Kidney glomerular epithelial cell (primary cell): ENCODE measurements around the gene LCK.
"Not testable (repeated sequence)": the region's sequence is repeated elsewhere in the genome, so short reads cannot be mapped to it uniquely, and the experiment has no call there.

ENCODE experiments used
- DNase-seq: peaks from one replicate; lab custom pipeline; 2025; lab: John Stamatoyannopoulos, UW

The LCK gene

DNA sequence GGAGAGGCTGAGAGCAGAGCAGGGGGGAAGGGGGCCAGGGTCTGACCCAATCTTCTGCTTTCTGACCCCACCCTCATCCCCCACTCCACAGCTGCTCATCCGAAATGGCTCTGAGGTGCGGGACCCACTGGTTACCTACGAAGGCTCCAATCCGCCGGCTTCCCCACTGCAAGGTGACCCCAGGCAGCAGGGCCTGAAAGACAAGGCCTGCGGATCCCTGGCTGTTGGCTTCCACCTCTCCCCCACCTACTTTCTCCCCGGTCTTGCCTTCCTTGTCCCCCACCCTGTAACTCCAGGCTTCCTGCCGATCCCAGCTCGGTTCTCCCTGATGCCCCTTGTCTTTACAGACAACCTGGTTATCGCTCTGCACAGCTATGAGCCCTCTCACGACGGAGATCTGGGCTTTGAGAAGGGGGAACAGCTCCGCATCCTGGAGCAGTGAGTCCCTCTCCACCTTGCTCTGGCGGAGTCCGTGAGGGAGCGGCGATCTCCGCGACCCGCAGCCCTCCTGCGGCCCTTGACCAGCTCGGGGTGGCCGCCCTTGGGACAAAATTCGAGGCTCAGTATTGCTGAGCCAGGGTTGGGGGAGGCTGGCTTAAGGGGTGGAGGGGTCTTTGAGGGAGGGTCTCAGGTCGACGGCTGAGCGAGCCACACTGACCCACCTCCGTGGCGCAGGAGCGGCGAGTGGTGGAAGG lies 23.7 kb downstream of the LCK start:
- DNase-seq, result no peak

DNA sequence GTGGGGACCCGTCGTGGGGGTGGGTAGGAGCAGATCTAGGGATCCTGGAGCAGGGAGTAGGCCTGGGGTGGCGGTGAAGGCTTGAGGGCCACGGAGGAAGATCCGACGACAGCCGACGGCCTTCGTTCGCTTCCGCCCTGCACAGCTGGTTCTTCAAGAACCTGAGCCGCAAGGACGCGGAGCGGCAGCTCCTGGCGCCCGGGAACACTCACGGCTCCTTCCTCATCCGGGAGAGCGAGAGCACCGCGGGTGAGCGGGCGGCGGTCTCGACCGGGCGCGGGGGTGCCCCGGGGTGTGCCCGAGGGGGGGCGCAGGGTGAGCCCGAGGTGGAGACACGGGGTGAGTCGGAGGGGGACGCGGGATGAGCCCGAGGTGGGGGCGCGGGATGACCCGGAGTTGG lies 24.4 kb downstream of the LCK start:
- no peak for DNase-seq

DNA sequence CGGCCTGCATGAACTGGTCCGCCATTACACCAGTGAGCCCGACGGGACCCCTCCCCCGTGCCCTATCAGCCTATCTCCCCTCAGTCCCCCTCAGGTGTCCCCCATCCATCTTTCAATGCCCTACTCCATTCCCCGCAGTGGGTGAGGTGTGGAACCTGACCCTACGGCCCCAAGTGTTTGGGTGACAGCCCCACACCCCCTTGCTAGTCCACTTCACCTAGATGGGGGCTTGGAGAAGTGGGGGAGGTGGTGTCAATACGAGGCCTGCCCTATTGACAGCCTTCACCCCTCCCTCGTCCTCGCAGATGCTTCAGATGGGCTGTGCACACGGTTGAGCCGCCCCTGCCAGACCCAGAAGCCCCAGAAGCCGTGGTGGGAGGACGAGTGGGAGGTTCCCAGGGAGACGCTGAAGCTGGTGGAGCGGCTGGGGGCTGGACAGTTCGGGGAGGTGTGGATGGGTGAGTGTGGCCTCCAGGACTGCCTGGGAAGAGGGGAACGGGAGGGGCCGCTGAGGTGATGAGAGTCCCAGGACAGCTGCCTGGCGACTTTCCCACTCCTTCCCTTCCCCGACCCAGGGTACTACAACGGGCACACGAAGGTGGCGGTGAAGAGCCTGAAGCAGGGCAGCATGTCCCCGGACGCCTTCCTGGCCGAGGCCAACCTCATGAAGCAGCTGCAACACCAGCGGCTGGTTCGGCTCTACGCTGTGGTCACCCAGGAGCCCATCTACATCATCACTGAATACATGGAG lies 25.1 kb downstream of the LCK start:
- no peak for DNase-seq

DNA sequence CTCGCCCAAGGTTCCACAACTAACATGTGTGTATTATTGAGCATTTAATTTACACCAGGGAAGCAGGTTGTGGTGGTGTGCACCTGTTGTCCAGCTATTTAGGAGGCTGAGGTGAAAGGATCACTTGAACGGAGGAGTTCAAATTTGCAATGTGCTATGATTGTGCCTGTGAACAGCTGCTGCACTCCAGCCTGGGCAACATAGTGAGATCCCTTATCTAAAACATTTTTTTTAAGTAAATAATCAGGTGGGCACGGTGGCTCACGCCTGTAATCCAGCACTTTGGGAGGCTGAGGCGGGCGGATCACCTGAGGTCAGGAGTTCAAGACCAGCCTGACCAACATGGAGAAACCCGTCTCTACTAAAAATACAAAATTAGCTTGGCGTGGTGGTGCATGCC lies 33.7 kb downstream of the LCK start:
- not testable (repeated sequence) for DNase-seq

DNA sequence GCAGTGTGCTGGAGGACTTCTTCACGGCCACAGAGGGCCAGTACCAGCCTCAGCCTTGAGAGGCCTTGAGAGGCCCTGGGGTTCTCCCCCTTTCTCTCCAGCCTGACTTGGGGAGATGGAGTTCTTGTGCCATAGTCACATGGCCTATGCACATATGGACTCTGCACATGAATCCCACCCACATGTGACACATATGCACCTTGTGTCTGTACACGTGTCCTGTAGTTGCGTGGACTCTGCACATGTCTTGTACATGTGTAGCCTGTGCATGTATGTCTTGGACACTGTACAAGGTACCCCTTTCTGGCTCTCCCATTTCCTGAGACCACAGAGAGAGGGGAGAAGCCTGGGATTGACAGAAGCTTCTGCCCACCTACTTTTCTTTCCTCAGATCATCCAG lies 34.6 kb downstream of the LCK start:
- no peak for DNase-seq

DNA sequence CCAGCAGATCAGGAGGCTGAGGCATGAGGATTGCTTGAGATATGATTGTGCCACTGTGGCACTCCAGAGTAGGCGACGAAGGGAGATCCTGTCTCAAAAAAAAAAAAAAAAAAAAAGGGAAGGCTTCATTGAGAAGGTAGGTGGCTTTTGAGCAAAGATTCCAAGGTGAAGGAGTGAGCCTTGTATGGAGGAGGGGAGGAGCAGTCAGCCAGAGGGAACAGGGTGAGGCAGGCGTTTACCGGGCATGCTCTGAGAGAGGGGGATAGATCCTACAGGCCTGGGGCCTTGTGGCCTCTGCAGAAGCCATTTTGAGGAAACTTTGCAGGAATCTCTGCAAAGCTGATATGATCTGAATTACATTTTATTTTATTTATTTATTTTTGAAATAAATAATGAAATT lies 35.7 kb downstream of the LCK start:
- no peak for DNase-seq

DNA sequence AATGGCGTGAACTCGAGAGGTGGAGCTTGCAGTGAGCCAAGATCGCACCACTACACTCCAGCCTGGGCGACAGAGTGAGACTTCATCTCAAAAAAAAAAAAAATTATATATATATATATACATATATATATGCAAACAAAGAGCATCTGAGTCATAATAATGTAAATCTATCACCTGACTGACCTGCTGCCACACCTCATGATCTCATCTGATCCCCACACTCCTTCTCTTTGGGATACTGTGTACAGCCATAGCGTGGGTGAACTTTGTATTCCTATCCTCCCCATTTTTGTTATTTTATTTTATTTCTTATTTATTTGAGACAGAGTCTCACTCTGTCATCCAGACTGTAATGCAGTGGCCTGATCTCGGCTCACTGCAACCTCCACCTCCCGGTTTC lies 38.2 kb downstream of the LCK start:
- DNase-seq, result no peak

DNA sequence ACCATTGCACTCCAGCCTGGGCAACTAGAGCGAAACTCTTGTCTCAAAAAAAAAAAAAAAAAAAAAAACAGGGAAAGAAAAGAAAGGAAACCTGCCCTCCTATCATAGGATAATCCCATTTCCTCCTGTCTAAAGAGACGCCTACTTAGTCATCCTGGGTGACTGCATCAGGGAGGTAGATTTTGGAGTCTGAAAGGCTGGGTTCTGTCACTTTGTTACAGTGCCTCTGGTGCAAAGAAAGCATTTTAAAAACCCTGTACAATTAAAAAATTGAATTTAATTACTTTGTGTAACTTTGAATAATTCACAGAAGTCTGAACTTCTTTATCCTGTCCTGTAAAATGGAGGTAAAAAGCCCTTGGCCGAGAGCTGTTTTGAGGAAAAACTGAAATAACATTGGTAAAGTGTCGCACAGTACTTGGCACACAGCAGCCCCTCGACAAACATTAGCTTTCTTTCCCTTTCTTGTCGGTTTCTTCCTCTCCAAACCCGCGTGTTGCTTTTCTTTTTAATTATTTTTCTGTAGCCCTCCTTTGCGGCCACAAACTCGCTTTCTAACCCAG lies 40.2 kb downstream of the LCK start:
- no peak for DNase-seq

DNA sequence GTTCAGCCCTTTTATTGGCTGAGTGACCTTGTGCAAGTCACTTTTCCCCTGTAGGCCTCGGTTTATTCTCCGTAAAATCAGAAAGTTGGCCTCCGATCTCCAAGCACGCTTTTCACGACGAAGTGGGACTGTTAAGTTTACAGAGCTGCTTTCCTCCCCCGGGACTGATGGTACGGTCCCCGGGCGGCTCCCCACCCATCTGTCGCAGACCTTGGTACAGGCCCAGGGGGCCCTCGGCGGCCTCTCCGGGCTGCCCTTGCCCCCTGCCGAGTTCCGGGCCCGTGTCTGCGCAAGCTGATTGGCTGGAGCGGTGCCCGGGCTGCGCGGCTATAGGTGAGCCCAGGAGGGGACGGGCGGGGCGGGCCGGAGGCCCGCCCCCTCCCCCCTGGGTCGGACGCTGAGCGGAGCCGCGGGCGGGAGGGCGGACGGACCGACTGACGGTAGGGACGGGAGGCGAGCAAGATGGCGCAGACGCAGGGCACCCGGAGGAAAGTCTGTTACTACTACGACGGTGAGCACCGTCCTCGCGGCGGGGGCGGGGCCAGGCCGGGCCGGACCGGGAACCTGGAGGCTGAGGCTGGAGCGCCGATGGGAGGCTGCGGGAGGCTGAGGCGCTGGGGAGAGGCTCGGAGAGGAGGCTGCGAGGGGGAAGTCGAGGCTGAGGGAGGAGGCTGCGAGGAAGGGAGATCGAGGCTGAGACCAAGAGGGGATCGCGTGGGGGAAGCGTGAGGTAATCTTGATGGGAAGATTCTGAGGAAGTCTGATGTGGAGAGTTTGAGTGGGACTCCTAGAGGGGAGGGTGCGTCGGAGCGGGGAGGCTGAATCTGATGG lies 40.9 kb downstream of the LCK start, which contains the start of gene HDAC1:
HDAC1 (plus strand) TSS at position 376 of the 831 bp plus-strand sequence; CDS start at position 463, 87 bp downstream.
- DNase-seq, result peak; percentile 84

DNA sequence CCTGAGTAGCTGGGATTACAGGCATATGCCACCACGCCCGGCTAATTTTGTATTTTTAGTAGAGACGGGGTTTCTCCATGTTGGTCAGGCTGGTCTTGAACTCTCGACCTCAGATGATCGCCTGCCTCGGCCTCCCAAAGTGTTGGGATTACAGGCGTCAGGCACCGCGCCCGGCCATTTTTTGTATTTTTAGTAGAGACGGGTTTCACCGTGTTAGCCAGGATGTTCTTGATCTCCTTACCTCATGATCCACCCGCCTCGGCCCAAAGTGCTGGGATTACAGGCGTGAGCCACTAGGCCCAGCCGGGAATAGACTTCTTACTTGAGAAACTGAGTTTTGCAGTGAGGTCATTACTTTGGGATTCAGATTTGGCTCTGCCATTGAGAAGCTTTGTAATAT lies 47.1 kb downstream of the LCK start:
- not testable (repeated sequence) for DNase-seq

DNA sequence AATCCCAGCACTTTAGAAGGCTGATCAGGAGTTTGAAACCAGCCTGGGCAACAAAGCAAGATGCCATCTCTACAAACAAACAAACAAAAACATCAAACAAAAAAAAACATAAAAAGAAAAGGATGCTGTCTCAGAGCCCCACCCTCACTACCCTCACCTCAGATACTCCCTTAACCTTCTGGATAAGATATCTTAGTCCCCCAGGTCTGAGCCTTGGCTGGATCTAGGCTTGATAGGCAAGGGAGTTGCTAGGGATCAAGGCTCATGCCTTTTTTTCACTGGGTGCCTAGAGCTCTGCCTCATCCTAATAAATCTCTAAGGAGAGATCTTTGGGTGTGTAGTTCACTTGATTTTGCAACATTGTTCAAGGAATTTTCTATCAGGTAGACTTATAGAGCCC lies 48.3 kb downstream of the LCK start:
- DNase-seq, result no peak

DNA sequence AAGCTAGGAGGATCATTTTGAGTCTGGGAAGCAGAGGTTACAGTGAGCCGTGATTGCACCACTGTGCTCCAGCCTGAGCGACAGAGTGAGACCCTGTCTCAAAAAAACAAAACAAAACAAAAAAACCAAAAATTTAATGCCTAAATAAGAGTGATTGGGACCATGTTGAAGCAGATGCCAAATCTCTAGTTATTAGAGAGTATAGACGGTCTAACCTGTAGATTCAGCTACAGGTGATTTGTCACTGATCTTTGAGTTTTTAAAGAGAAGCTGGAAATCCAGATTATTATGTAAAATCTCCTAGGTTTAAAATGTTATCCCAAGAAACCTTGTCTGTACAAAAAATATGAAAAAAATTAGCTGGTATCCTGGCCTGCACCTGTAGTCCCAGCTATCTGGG lies 52.3 kb downstream of the LCK start:
- DNase-seq, result no peak

DNA sequence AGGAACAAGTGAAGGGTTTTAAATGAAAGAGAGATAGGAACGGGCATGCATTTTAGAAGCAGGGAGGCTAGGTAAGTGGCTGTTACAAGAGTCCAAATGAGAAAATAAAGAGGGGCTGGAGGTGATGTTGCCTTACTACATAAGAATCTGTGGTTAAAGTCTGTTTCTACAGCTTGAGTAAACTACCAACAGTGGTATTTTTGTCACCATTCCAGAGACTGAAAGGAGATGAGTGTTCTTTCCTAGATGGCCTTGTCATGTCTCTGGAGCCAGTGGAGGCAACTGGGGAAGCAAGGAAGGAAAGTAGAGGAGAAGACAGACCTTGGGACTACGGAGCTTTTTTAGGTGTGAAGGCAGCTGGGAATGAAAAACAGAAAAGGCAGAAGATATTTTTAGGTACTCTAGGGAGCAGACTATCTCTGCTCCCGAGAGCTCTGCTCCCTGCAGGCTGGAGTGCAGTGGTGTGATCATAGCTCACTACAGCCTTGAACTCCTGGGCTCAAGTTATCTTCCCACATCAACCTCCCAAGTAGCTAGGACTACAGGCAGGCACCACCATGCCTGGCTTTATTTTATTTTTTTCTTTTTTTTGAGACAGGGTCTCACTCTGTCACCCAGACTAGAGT lies 53.0 kb downstream of the LCK start:
- DNase-seq, result no peak

DNA sequence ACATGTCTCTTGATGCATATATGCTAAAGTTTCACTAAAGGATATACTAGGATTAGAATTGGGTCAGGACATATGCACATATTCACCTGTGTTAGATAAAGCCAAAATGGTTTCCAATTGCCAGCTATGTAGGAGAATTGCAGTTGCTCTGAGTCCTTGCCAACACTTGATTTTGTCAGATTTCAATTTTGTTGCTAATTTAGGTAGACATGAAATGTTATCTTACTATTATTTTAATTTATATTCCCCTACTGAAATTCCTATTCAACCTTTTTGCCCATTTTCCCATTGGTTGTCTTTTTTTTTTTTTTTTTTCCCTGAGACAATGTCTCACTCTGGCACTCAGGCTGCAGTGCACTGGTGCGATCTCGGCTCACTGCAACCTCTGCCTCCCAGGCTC lies 54.2 kb downstream of the LCK start:
- DNase-seq, result no peak

DNA sequence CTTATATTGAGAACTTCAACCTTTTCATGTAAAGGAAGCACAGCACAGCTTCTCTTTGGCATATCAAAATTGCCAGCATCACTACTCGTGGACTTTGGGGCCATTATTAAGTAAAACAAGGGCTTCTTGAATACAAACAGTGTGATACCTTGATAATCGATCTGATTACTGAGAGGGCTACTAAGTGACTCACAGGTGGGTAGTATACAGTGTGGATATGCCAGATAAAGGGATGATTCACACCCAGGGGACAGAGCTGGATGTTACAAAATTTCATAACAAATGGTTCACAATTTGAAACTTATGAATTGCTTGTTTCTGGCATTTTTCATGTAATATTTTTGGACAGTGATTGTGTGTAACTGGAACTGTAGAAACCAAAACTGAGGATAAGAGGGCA lies 56.3 kb downstream of the LCK start:
- DNase-seq, result no peak

DNA sequence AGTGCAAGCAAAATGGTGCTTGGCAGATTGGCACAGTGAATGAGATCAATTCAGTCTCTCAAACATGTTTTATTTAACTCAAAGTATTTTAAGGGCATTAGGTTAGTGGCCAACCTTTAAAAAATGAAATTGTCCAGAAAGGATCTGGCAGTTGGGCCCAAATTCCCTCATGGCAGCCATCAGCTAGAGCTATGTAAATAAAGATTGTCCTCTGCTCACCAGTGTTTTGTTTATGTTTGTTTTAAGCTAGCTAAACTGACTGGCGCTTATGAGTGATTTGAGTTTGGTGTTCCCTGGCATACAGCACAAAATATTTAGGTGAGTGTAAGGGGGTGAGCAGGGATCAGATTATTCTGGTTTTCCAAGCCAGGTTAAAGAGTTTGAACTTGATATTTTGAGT lies 58.9 kb downstream of the LCK start:
- DNase-seq, result no peak

DNA sequence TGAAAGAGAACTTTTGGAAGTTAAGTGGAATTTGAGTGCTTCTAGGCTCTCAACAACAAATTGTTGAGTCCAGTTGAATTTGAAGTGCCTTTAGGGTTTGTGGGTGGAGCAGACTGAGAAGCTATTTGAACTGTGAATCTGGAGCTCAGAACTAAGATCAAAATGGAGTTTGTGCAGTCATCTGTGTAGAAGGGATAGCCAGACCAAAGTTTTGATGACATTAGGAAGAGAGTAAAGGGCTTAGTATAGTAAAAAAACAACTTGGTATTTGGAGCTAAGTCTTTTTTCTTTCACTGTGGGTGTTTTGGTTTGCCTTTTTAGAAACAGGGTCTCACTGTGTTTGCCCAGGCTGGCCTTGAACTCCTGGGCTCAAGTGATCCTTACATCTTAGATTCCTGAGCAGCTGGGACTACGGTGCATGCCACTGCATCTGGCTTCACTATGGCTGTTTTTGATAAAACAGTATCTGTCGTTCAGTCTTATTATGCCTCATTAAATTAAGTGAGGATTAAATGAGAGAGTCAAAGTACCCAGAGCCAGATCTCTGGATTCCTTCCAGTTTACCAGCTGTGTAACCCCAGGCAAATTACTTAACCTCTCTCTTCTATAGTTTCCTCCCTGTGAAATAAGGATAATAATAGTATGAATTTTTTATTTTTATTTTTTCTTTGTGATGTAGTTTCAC lies 60.8 kb downstream of the LCK start:
- DNase-seq, result no peak

DNA sequence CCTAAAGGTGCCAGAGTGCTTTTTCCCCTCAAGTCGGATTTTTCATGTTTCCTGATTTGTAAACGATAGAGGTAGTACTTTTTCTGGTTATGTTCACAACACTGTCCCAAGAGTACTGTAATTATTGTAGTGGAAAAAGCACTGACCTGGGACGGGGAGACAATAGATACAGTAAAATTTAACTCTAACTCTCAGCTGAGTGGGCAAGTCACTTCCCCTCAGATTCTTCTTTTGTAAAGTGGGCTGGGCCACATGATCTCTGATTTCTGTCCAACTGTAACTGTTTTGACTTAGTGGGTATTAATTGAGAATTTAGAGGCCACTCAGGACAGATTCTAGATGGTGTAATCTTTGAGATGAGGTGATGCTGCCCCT lies 65.8 kb downstream of the LCK start:
- DNase-seq, result no peak

DNA sequence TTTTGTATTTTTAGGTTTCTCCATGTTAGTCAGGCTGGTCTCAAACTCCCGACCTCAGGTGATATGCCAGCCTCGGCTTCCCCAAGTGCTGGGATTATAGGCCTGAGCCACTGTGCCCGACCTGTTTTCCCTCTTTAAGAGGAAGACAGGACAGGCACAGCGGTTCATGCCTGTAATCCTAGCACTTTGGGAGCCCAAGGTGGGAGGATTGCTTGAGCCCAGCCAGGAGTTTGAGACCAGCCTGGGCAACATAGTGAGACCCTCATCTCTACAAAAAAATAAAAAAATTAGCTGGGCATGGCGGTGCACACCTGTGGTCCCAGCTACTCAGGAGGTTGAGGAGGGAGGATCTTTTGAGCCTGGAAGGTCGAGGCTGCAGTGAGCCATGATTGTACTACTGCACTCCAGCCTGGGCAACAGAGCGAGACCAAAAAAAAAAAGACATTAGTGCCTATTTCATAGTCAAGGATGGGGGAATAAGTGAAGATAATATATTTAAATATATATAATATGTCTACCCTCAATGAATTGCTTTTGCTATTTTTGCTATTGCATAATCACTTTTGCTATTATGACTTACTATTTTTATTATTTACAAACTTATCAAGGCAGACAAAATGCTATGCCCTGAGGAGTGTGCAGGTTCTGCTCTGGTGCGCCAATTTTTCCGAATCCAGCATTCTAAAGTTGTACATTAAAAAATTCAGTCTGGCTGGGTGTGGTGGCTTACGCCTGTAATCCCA lies 67.2 kb downstream of the LCK start:
- DNase-seq, result no peak

DNA sequence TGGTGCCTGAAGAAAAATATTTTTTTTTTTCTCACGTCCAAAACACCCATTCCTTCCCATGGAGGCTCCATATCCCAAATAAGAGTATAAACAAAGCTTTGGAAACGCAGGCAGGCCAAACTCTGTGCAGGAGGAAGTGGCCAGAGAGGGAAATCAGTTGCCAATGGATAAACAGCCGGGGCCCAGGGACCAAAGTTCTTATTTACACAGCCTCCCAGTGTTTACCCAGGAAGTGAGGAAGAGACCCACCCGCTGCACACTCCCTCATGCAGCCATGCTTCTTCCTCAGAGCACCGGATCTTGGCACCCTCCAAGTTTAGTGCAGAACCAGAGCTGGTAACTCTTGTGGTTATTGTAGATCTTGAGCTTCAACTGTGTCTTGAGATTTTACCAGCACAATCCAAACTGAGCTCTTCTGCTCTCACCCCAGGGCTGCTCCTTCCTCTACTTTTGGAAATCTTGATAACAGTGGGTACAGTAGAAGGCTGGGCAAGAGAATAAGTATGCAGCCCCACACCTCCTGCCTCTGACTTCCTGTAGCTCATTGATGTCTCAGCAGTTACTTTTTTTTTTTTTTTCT lies 70.7 kb downstream of the LCK start:
- DNase-seq, result no peak
